Progenitor cell of endocrine pancreas (in vitro differentiated cells): Measurements from ENCODE around the gene MAGEF1. TPM values are rescaled to one million over a fixed set of nuclear protein-coding genes. Genes with fewer than 3 reads are reported as not detected.

Experiments
- DNase-seq: peaks from one replicate; pipeline ENCODE4 v3.0.0; 2021; ENCODE audit warnings: low spot score; ENCODE audit not compliant: unreplicated experiment
- H3K27ac Mint-ChIP-seq: 2 replicates; pipeline ENCODE4 v1.8.0; 2021; ENCODE audit warnings: mild to moderate bottlenecking, moderate library complexity, mixed read lengths
- H3K27me3 Mint-ChIP-seq: 2 replicates; pipeline ENCODE4 v1.8.0; 2021; ENCODE audit warnings: mixed read lengths
- H3K36me3 Mint-ChIP-seq: 2 replicates; pipeline ENCODE4 v1.8.0; 2022; ENCODE audit warnings: mixed read lengths; ENCODE audit not compliant: insufficient read depth
- H3K4me1 Mint-ChIP-seq: 2 replicates; pipeline ENCODE4 v1.8.0; 2021; ENCODE audit warnings: low read depth, mixed read lengths
- H3K4me3 Mint-ChIP-seq: 2 replicates; pipeline ENCODE4 v1.8.0; 2021; ENCODE audit warnings: low read depth, mild to moderate bottlenecking, moderate library complexity, mixed read lengths
- H3K9me3 Mint-ChIP-seq: 2 replicates; pipeline ENCODE4 v1.8.0; 2021; ENCODE audit warnings: low read depth, mixed read lengths
- CTCF ChIP-seq: fragments of 200-600 bp; sonication (generic); IDR thresholded peaks from one replicate; pipeline ENCODE4 v1.5.0; 2021; ENCODE audit warnings: antibody characterized with exemption, mild to moderate bottlenecking; ENCODE audit not compliant: unreplicated experiment
- total RNA-seq: library from RNA; stranded (reverse); gene quantifications from 2 replicates; pipeline ENCODE4 v1.2.1, GENCODE V29; 2021

MAGEF1 gene
- total RNA-seq, 1 donor from 2014 or later = 62.7 TPM

DNA sequence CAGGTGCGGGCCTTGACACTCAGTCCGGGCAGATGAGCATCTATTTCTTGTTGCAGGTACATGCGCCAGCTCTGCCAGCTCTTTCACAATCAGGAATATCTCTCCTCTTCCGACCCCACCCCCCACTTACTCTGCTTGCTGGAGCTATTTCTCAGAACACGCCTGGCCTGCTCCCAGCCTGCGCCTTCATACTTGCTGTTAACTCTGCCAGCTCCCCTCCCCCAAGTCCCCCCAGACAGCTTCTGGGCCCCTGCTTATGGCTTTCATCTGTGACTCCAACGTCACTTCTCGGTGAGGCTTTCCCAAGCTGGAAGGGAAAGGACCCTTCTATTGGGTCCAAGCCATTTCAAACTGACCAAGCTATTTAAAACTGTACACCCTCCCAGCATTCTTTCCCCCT is 15.2 kb downstream of the MAGEF1 start:
- Mint-ChIP-seq H3K36me3 (peaks cover 1% of the 10 kb centered on the region), H3K9me3 (no peaks in the 10 kb centered on the region), H3K4me3 (no peak overlapping the region), H3K27me3 (peaks cover 31% of the 10 kb centered on the region), H3K27ac (no peak overlapping the region), H3K4me1 (no peaks in the 10 kb centered on the region)
- no peak for TF ChIP-seq CTCF
- DNase-seq = no peak

DNA sequence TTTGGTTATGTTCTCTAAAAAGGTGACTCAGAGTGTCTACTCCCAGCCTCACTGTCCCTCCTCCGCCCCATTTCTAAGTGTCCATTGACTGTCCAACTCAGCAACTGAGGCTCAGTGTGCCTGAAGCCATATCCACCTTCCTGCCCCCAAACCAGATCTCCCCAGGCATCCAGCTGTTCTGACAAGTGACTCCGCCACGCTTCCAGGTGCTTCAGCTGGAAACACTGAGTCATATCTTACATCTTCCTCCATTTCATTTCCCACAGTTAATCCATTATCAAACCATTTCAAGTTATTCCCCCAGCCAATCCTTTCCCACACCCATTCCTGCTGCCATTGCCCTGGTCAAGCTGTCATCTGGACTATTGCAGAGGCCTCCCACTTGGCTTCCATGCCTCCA is 17.1 kb downstream of the MAGEF1 start:
- Mint-ChIP-seq H3K36me3 (no peaks in the 10 kb centered on the region), H3K4me3 (no peak overlapping the region)
- DNase-seq = no peak

DNA sequence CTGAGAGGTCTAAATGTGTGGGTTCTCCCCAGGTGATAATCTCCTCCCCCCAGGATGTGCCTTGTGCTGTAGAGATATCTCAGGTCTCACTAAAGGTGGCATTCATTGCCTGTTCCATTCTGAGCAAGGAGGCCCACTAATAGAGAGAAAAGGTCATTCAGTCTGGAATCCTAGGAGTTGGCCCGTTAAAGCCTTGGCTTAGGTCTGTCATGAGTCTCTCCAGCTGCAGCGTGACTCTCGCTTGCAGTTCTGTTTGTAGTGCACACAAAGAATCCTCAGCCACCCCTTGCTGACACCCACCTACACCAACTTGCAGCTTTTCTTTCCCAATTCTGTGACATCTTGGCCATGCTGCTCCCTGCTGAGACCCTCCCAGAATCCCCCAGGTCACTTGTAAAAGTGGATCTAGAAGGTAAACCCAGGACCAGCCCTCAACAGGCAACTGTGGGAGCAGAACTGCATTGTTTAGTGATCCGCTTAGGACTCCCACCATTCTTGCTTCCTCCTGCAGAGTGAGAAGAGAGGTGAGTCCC is 17.7 kb downstream of the MAGEF1 start:
- DNase-seq = no peak
- H3K27ac Mint-ChIP-seq = no peak overlapping the region
- TF ChIP-seq CTCF = no peak
- peaks cover 42% of the 10 kb centered on the region for H3K27me3 Mint-ChIP-seq
- no peaks in the 10 kb centered on the region for H3K4me1 Mint-ChIP-seq
- no peaks in the 10 kb centered on the region for H3K9me3 Mint-ChIP-seq
- no peak overlapping the region for H3K4me3 Mint-ChIP-seq
- H3K36me3 Mint-ChIP-seq = no peaks in the 10 kb centered on the region

More for the DNA sequence above, 17.1 kb downstream of the MAGEF1 start:
- Mint-ChIP-seq H3K4me1 (no peaks in the 10 kb centered on the region), H3K27ac (no peak overlapping the region), H3K9me3 (no peaks in the 10 kb centered on the region), H3K27me3 (peaks cover 38% of the 10 kb centered on the region)
- TF ChIP-seq CTCF = no peak

- H3K27me3 Mint-ChIP-seq = peaks cover 49% of the 10 kb centered on the region
- no peak for DNase-seq
- no peak overlapping the region for H3K4me3 Mint-ChIP-seq
- H3K4me1 Mint-ChIP-seq = no peaks in the 10 kb centered on the region
- no peak for TF ChIP-seq CTCF
- no peak overlapping the region for H3K27ac Mint-ChIP-seq
- H3K36me3 Mint-ChIP-seq = no peaks in the 10 kb centered on the region
- H3K9me3 Mint-ChIP-seq = no peaks in the 10 kb centered on the region
Observed at GRCh38 chr3:184693011-184693975, 18.6 kb downstream of the MAGEF1 start.

DNA sequence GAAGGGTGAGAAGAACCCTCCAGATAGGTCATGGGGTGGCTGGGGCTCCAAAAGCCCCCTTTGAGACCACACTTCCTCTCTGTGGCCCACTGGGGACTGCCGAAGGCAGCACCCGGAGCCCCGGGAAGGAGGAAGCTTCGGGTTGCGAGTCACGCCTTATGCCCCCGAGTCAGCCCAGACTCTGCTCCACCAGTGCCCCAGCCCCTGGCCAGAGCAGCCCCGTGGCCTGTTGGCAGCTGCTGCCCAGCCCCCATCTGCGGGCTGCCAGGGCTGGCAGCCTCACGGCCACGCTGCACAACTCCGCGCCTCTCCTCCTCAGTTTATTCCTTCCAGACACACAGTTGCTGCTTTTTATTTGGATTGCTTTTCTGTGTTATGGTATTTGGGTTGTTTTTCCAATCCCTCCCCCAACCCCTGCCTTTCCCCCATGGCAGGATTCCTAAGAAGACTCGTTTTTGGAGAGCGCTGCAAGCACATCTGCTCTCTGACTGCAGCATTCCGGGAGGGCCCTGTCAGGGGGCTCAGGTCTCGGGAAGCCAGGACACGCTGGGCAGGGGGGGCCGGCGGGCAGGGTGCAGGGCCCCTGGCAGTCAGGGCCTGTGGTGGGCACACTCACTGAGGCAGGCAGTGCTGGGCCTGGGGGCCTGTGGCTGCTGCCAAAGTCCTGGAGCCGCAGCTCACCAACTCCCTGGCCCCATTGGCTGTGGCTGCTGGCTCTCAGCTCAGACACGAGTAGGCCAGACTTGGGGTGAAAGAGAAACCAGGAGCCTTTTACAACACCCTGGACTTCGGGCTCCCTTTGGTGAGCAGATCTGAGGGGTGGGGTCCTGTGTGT is 20.2 kb downstream of the MAGEF1 start:
- H3K9me3 Mint-ChIP-seq = no peaks in the 10 kb centered on the region
- H3K27ac Mint-ChIP-seq = no peak overlapping the region
- H3K4me1 Mint-ChIP-seq = no peaks in the 10 kb centered on the region
- H3K36me3 Mint-ChIP-seq = no peaks in the 10 kb centered on the region
- H3K27me3 Mint-ChIP-seq = peaks cover 44% of the 10 kb centered on the region
- no peak overlapping the region for H3K4me3 Mint-ChIP-seq
- no peak for DNase-seq
- TF ChIP-seq CTCF = no peak
